ENCODE results near the gene SFXN3. TPM values are rescaled to one million over a fixed set of nuclear protein-coding genes. Genes with fewer than 3 reads are reported as not detected.
"Not testable (repeated sequence)": the region's sequence is repeated elsewhere in the genome, so short reads cannot be mapped to it uniquely, and the experiment has no call there.

SFXN3 gene
- total and polyA plus RNA-seq, 2 experiments from 2014 or later: 0.68 to 3.8 TPM

GRCh38 chr10:101034404-101034803 lies 3.4 kb downstream of the SFXN3 start:
- not testable (repeated sequence) for H3K4me3 ChIP-seq; H3K36me3 ChIP-seq (ENCODE audit: insufficient read depth); H4K20me1 ChIP-seq (replicated peaks; ENCODE audit: insufficient read depth); H3K27ac Mint-ChIP-seq; ATAC-seq; H3K4me3 Mint-ChIP-seq; H3K9me3 Mint-ChIP-seq; H3K4me2 ChIP-seq; H3F3A ChIP-seq (replicated peaks; ENCODE audit: low read depth); DNase-seq (ENCODE audit: low spot score); H2AFZ ChIP-seq; H3K79me2 ChIP-seq (replicated peaks; ENCODE audit: insufficient read depth); H3K27ac ChIP-seq (ENCODE audit: low read depth); H3K9me2 ChIP-seq (ENCODE audit: insufficient read depth); H3K36me3 Mint-ChIP-seq (ENCODE audit: low read depth)
- peaks cover 18% of the 10 kb centered on the region; the same call in 1 of the 2 replicates for H3K4me1 ChIP-seq (ENCODE audit: insufficient read depth)
- H3K27me3 Mint-ChIP-seq (ENCODE audit: insufficient read depth, low read depth, poor library complexity): peaks cover 63% of the 10 kb centered on the region
- H3K4me1 Mint-ChIP-seq: peaks cover 21% of the 10 kb centered on the region
- peaks cover 61% of the 10 kb centered on the region for H3K27me3 ChIP-seq (ENCODE audit: insufficient read depth)

GRCh38 chr10:101035314-101035713 lies 4.3 kb downstream of the SFXN3 start:
- Mint-ChIP-seq H3K36me3 (ENCODE audit: low read depth) (no peaks in the 10 kb centered on the region), H3K4me3 (no peak overlapping the region), H3K9me3 (no peaks in the 10 kb centered on the region), H3K27ac (no peak overlapping the region), H3K27me3 (ENCODE audit: insufficient read depth, low read depth, poor library complexity) (peaks cover 61% of the 10 kb centered on the region), H3K4me1 (peaks cover 17% of the 10 kb centered on the region)
- no peaks in the 10 kb centered on the region for H3K79me2 ChIP-seq (replicated peaks; ENCODE audit: insufficient read depth)
- H3F3A ChIP-seq (replicated peaks; ENCODE audit: low read depth): no peaks in the 10 kb centered on the region
- TF ChIP-seq STAT1 (IDR thresholded peaks at IDR 0.05; ENCODE audit: unreplicated experiment) (no peak), EZH2phosphoT487 (IDR thresholded peaks at IDR 0.05; ENCODE audit: unreplicated experiment) (no peak), POLR2AphosphoS5 (IDR thresholded peaks at IDR 0.05; ENCODE audit: low read depth) (no peak), CREB1 (CRISPR knock-in tag; IDR thresholded peaks at IDR 0.05; ENCODE audit: low read depth) (no peak), REST (IDR thresholded peaks at IDR 0.05; ENCODE audit: unreplicated experiment) (no peak), ZNF331 (CRISPR knock-in tag; IDR thresholded peaks at IDR 0.05; ENCODE audit: low read depth) (no peak), ZNF462 (CRISPR knock-in tag; IDR thresholded peaks at IDR 0.05) (no peak), ZNF114 (CRISPR knock-in tag; IDR thresholded peaks at IDR 0.05) (no peak), ETS1 (IDR thresholded peaks at IDR 0.05) (no peak), NANOG (IDR thresholded peaks at IDR 0.05; ENCODE audit: borderline replicate concordance) (no peak), EZH2 (IDR thresholded peaks at IDR 0.05; ENCODE audit: low read depth, unreplicated experiment) (no peak)
- H3K9me2 ChIP-seq (ENCODE audit: insufficient read depth): no peaks in the 10 kb centered on the region
- DNase-seq (ENCODE audit: low spot score) (no peak), ATAC-seq (no peak)
- H4K20me1 ChIP-seq (replicated peaks; ENCODE audit: insufficient read depth): no peaks in the 10 kb centered on the region
- peaks cover 57% of the 10 kb centered on the region for H3K27me3 ChIP-seq (ENCODE audit: insufficient read depth)
- no peak overlapping the region for H3K4me2 ChIP-seq
- no peaks in the 10 kb centered on the region for H3K36me3 ChIP-seq (ENCODE audit: insufficient read depth)
- H3K4me1 ChIP-seq (ENCODE audit: insufficient read depth): peaks cover 14% of the 10 kb centered on the region; the same call in 1 of the 2 replicates
- H2AFZ ChIP-seq: no peak overlapping the region
- no peak overlapping the region for H3K27ac ChIP-seq (ENCODE audit: low read depth)
- no peak overlapping the region for H3K4me3 ChIP-seq
